ENCODE results near the gene C6.

Gene C6

GRCh38 chr5:41176952-41177351, 36.4 kb downstream of the C6 start (continued):
- TF ChIP-seq, protein P1, sequence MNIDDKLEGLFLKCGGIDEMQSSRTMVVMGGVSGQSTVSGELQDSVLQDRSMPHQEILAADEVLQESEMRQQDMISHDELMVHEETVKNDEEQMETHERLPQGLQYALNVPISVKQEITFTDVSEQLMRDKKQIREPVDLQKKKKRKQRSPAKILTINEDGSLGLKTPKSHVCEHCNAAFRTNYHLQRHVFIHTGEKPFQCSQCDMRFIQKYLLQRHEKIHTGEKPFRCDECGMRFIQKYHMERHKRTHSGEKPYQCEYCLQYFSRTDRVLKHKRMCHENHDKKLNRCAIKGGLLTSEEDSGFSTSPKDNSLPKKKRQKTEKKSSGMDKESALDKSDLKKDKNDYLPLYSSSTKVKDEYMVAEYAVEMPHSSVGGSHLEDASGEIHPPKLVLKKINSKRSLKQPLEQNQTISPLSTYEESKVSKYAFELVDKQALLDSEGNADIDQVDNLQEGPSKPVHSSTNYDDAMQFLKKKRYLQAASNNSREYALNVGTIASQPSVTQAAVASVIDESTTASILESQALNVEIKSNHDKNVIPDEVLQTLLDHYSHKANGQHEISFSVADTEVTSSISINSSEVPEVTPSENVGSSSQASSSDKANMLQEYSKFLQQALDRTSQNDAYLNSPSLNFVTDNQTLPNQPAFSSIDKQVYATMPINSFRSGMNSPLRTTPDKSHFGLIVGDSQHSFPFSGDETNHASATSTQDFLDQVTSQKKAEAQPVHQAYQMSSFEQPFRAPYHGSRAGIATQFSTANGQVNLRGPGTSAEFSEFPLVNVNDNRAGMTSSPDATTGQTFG (tag by site-specific recombination; IDR thresholded peaks at IDR 0.05; ENCODE audit: borderline replicate concordance) = no peak

DNA sequence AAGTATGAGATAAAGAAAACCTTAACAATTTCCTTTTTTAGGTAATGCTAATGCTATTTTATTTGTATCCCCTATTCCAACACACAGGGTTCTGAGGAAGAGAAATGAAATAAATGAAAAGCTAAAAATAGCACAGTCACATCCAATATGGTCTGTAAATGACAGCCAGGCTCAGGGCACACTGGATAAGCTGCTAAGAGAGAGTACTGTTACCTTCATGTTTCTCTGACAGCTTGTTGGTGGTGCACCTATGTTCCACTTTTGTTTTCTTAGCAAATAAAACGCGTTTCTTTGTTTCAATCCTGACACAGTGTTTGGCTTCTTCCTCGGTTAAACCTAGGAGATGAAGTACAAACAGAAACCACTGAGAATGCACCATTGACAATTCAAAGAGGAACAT, 41.3 kb downstream of the C6 start:
- ChIA-PET CTCF (no interaction called here), POLR2A (no interaction called here)
- no peaks in the 10 kb centered on the region for H3K4me1 ChIP-seq (ENCODE audit: control insufficient read depth, insufficient read depth, low read length)
- no peaks in the 10 kb centered on the region for H3K9me3 ChIP-seq (ENCODE audit: control insufficient read depth, insufficient read depth, low read depth, low read length)
- no peaks in the 10 kb centered on the region for H3K36me3 ChIP-seq (ENCODE audit: control insufficient read depth in 2 of 2, insufficient read depth in 1 of 2, low read length in 2 of 2)
- no peak overlapping the region for H3K4me3 ChIP-seq (ENCODE audit: low read depth, low read length)
- H3K27ac ChIP-seq (ENCODE audit: extremely low read depth, low read depth, low read length) = no peak overlapping the region
- no peak for TF ChIP-seq ZNF302 (tag by site-specific recombination; IDR thresholded peaks at IDR 0.05; ENCODE audit: low read depth)
- TF ChIP-seq ZFP37 (tag by site-specific recombination; IDR thresholded peaks at IDR 0.05) = no peak
- no peak for TF ChIP-seq ZEB2 (tag by site-specific recombination; IDR thresholded peaks at IDR 0.05)
- TF ChIP-seq ZNF529 (tag by site-specific recombination; IDR thresholded peaks at IDR 0.05; ENCODE audit: insufficient replicate concordance) = no peak
- TF ChIP-seq ZSCAN4 (tag by site-specific recombination; IDR thresholded peaks at IDR 0.05) = no peak
- TF ChIP-seq ELK4 (IDR thresholded peaks at IDR 0.05; ENCODE audit: borderline replicate concordance, low read depth, low read length) = no peak
- no peak for TF ChIP-seq ZBTB20 (tag by site-specific recombination; IDR thresholded peaks at IDR 0.05)
- TF ChIP-seq, protein P1 (tag by site-specific recombination; IDR thresholded peaks at IDR 0.05; ENCODE audit: borderline replicate concordance) = no peak
- no peak for TF ChIP-seq PRDM10 (tag by site-specific recombination; IDR thresholded peaks at IDR 0.05)
- no peak for TF ChIP-seq ZNF560 (tag by site-specific recombination; IDR thresholded peaks at IDR 0.05; ENCODE audit: borderline replicate concordance)
- no peak for TF ChIP-seq ZFHX2 (tag by site-specific recombination; conservative IDR thresholded peaks at IDR 0.05)
- TF ChIP-seq ZNF623 (tag by site-specific recombination; IDR thresholded peaks at IDR 0.05) = no peak
- no peak for TF ChIP-seq GLIS2 (tag by site-specific recombination; IDR thresholded peaks at IDR 0.05)
- TF ChIP-seq ZNF555 (tag by site-specific recombination; conservative IDR thresholded peaks at IDR 0.05) = no peak

Measured in HEK293 (cell line).